OCI-LY7 (cell line): ENCODE measurements around the gene RRAS. TPM values are rescaled to one million over a fixed set of nuclear protein-coding genes. Genes with fewer than 3 reads are reported as not detected.

Experiments used
- BruUV-seq: library from RNA; stranded (reverse); fragments of 400-500 nt; replicated peaks from 2 replicates; lab custom pipeline; 2021; lab: Mats Ljungman, UMichigan
- CTCF ChIA-PET: fragments of 300-600 bp; sonication (Branson Sonifier 250); formaldehyde crosslinking; loops from one replicate; lab custom pipeline; 2022; ENCODE audit warnings: antibody characterized with exemption; ENCODE audit not compliant: unreplicated experiment; lab: Charles Lee
- POLR2A ChIA-PET: fragments of 300-600 bp; sonication (Branson Sonifier 250); formaldehyde crosslinking; loops from one replicate; lab custom pipeline; 2022; ENCODE audit warnings: antibody characterized with exemption; lab: Charles Lee
- DNase-seq: peaks from one replicate; pipeline ENCODE4 v3.0.0-alpha.2; 2015; ENCODE audit warnings: low spot score
- H2AFZ ChIP-seq: fragments of 200-600 bp; sonication (generic), shearing (Covaris generic); 2 replicates; pipeline ENCODE4 v1.6.1; 2014; ENCODE audit warnings: mild to moderate bottlenecking, antibody characterized with exemption, low read length, moderate library complexity
- H3K27ac ChIP-seq: fragments of 200-600 bp; sonication (generic); 2 replicates; pipeline ENCODE4 v1.5.1; 2014; ENCODE audit warnings: mixed run types, low read depth, mild to moderate bottlenecking, moderate library complexity, low read length, inconsistent platforms; ENCODE audit not compliant: poor library complexity, severe bottlenecking
- H3K36me3 ChIP-seq: fragments of 200-600 bp; sonication (generic); 2 replicates; pipeline ENCODE4 v1.6.1; 2014; ENCODE audit warnings: mild to moderate bottlenecking, antibody characterized with exemption, low read length, moderate library complexity, mixed read lengths; ENCODE audit not compliant: insufficient read depth
- H3K4me1 ChIP-seq: fragments of 200-600 bp; sonication (generic); 2 replicates; pipeline ENCODE4 v1.5.1; 2014; ENCODE audit warnings: mild to moderate bottlenecking, low read length; ENCODE audit not compliant: insufficient read depth, poor library complexity, severe bottlenecking
- H3K4me2 ChIP-seq: fragments of 200-600 bp; sonication (generic); 2 replicates; pipeline ENCODE4 v1.6.1; 2014; ENCODE audit warnings: mild to moderate bottlenecking, low read length
- H3K4me3 ChIP-seq: fragments of 200-600 bp; sonication (generic); 2 replicates; pipeline ENCODE4 v1.5.1; 2014; ENCODE audit warnings: mild to moderate bottlenecking, low read depth, low read length; ENCODE audit not compliant: poor library complexity, severe bottlenecking
- H3K79me2 ChIP-seq: fragments of 200-600 bp; sonication (generic); 2 replicates; pipeline ENCODE4 v1.6.1; 2016; ENCODE audit warnings: low read depth, mild to moderate bottlenecking, low read length, moderate library complexity, mixed read lengths; ENCODE audit not compliant: insufficient read depth
- H3K9me2 ChIP-seq: fragments of 200-600 bp; sonication (generic); 2 replicates; pipeline ENCODE4 v1.6.1; 2016; ENCODE audit warnings: mild to moderate bottlenecking, low read length, mixed read lengths; ENCODE audit not compliant: insufficient read depth
- H3K9me3 ChIP-seq: fragments of 200-600 bp; sonication (generic); 2 replicates; pipeline ENCODE4 v1.6.1; 2014; ENCODE audit warnings: mild to moderate bottlenecking, mixed run types, low read length, mixed read lengths
- H4K20me1 ChIP-seq: fragments of 200-600 bp; sonication (generic); 2 replicates; pipeline ENCODE4 v1.6.1; 2014; ENCODE audit warnings: mild to moderate bottlenecking, antibody characterized with exemption, low read length, moderate library complexity, mixed read lengths; ENCODE audit not compliant: insufficient read depth
- CTCF ChIP-seq: fragments of 200-600 bp; sonication (generic); conservative IDR thresholded peaks from 2 replicates; pipeline ENCODE4 v1.5.1; 2014; ENCODE audit warnings: mild to moderate bottlenecking, antibody characterized with exemption, low read length, moderate library complexity, mixed read lengths
- EZH2phosphoT487 ChIP-seq: fragments of 200-600 bp; sonication (generic); IDR thresholded peaks from 2 replicates; pipeline ENCODE4 v1.6.1; 2018; ENCODE audit warnings: low read depth, borderline replicate concordance, mild to moderate bottlenecking, mixed run types, antibody characterized with exemption, low read length, moderate library complexity, mixed read lengths
- intact Hi-C: fragments of 100-400 bp; cut with micrococcal nuclease; formaldehyde crosslinking; loops from one replicate; pipeline ENCODE4 v1.10.0; 2022; ENCODE audit not compliant: unreplicated experiment
- total RNA-seq, 2 experiments: library from RNA; depleted of rRNA in 1 of 2; stranded (reverse); fragments of >200 nt in 1 of 2; shearing (Covaris generic) in 1 of 2; gene quantifications; 2 replicates each; pipeline ENCODE4 v1.2.3, GENCODE V29; 2014 to 2022

The RRAS gene
- total RNA-seq, 2 experiments from 2014 or later: 4.7 to 5.5 TPM

GRCh38 chr19:49676784-49677230 lies 36.9 kb upstream of the RRAS start:
- POLR2A ChIA-PET: interaction anchor here (1.0 to 2.7 kb wide), 5 partner anchors 28 to 163 kb away, joined by 3 to 18 read pairs (median 4); partner anchors contain the start of gene RRAS
- TF ChIP-seq CTCF: no peak
- no peak for TF ChIP-seq EZH2phosphoT487
- CTCF ChIA-PET: interaction anchor here (0.6 to 1.1 kb wide), 3 partner anchors 37 to 164 kb away, joined by 3 to 6 read pairs (median 5); partner anchors contain the start of genes RCN3 and RRAS
- peak overlapping the region; percentile 84 for H3K27ac ChIP-seq
- H3K4me1 ChIP-seq: peaks cover 59% of the 10 kb centered on the region
- DNase-seq: peak; percentile 100
- intact Hi-C loops: loop anchor here (1.0 to 10.0 kb wide), 5 partner anchors 37 to 1040 kb away; partner anchors contain the start of genes DBP, PRR12 and RRAS
- peaks cover 47% of the 10 kb centered on the region for H3K79me2 ChIP-seq
- peaks cover 30% of the 10 kb centered on the region for H3K36me3 ChIP-seq
- H2AFZ ChIP-seq: peak overlapping the region; percentile 9; the same call in 1 of the 2 replicates
- H3K4me3 ChIP-seq: peak overlapping the region; percentile 96
- H3K9me3 ChIP-seq: no peaks in the 10 kb centered on the region
- no TSS peak for BruUV-seq
- no peaks in the 10 kb centered on the region for H3K9me2 ChIP-seq
- peak overlapping the region; percentile 95 for H3K4me2 ChIP-seq
- H4K20me1 ChIP-seq: 0 out of 2 replicates have a peak, but pooled peaks cover 4% of the 10 kb centered on the region

- Histone ChIP-seq H3K9me2 (no peaks in the 10 kb centered on the region), H3K9me3 (no peaks in the 10 kb centered on the region), H3K4me2 (peak overlapping the region; percentile 71), H2AFZ (peak overlapping the region; percentile 9; the same call in 1 of the 2 replicates), H3K4me3 (peak overlapping the region; percentile 96), H3K27ac (peak overlapping the region; percentile 84), H3K36me3 (peaks cover 25% of the 10 kb centered on the region), H3K79me2 (peaks cover 42% of the 10 kb centered on the region), H4K20me1 (0 out of 2 replicates have a peak, but pooled peaks cover 4% of the 10 kb centered on the region), H3K4me1 (peaks cover 64% of the 10 kb centered on the region)
- POLR2A ChIA-PET: interaction anchor here (1.0 to 2.7 kb wide), 8 partner anchors 10 to 174 kb away, joined by 3 to 18 read pairs (median 4); partner anchors contain the start of genes BCL2L12, IRF3, RRAS and SCAF1
- CTCF ChIA-PET: interaction anchor here (1.1 kb wide), 1 partner anchor 36 kb away, joined by 5 read pairs; the partner anchor contains the start of gene RRAS
- TF ChIP-seq EZH2phosphoT487 (no peak), CTCF (no peak)
- BruUV-seq: no TSS peak
- peak; percentile 91 for DNase-seq
- intact Hi-C loops: loop anchor here (1.0 to 10.0 kb wide), 5 partner anchors 36 to 1039 kb away; partner anchors contain the start of genes DBP, PRR12 and RRAS
Measured at GRCh38 chr19:49676136-49676783, 36.3 kb upstream of the RRAS start.
